HG03558 (cell line): ENCODE measurements around the gene WFDC2.

Experiments used
- ATAC-seq: cut with Tn5 transposase; IDR thresholded peaks from one replicate; pipeline ENCODE4 v1.9.1; 2021; ENCODE audit warnings: moderate number of reproducible peaks; ENCODE audit not compliant: unreplicated experiment; ENCODE audit errors: extremely low read depth

WFDC2 gene

GRCh38 chr20:45489083-45489531, 19.6 kb downstream of the WFDC2 start:
- no peak for ATAC-seq

GRCh38 chr20:45495501-45495941, 26.0 kb downstream of the WFDC2 start:
- no peak for ATAC-seq

- no peak for ATAC-seq
These were observed 26.6 kb downstream of the WFDC2 start for GRCh38 chr20:45496166-45496565.

- no peak for ATAC-seq
These were observed 28.5 kb downstream of the WFDC2 start for GRCh38 chr20:45497971-45498494.

GRCh38 chr20:45500022-45500421, 30.5 kb downstream of the WFDC2 start:
- no peak for ATAC-seq

GRCh38 chr20:45501600-45501999, 32.0 kb downstream of the WFDC2 start:
- ATAC-seq: no peak

GRCh38 chr20:45502561-45502960, 33.0 kb downstream of the WFDC2 start:
- no peak for ATAC-seq

- ATAC-seq: no peak
These were observed 33.9 kb downstream of the WFDC2 start for GRCh38 chr20:45503403-45503802.

- ATAC-seq: no peak
These were observed 36.8 kb downstream of the WFDC2 start for GRCh38 chr20:45506398-45506797.

GRCh38 chr20:45507011-45507820, 37.7 kb downstream of the WFDC2 start:
- no peak for ATAC-seq

GRCh38 chr20:45508068-45508886, 38.7 kb downstream of the WFDC2 start:
- ATAC-seq: no peak

GRCh38 chr20:45509091-45509490, 39.5 kb downstream of the WFDC2 start:
- ATAC-seq: no peak

GRCh38 chr20:45510242-45510862, 40.8 kb downstream of the WFDC2 start:
- no peak for ATAC-seq

GRCh38 chr20:45515147-45515913, 45.8 kb downstream of the WFDC2 start, which contains the start of gene SPINT3:
TSS of gene SPINT3 (minus strand) at chr20:45515622. CDS start at chr20:45515608, 14 bp downstream.
- ATAC-seq: no peak

- no peak for ATAC-seq
These were observed 48.7 kb downstream of the WFDC2 start for GRCh38 chr20:45518282-45518681.

GRCh38 chr20:45523821-45524220, 54.3 kb downstream of the WFDC2 start:
- no peak for ATAC-seq

- ATAC-seq: no peak
These were observed 57.7 kb downstream of the WFDC2 start for GRCh38 chr20:45527294-45527693.
